GM21576 (cell line): ENCODE data around the gene FHAD1.
"Not testable (repeated sequence)": the region's sequence is repeated elsewhere in the genome, so short reads cannot be mapped to it uniquely, and the experiment has no call there.

Source experiments
- ATAC-seq: cut with Tn5 transposase; IDR thresholded peaks from one replicate; pipeline ENCODE4 v1.9.1; 2021; ENCODE audit warnings: mild to moderate bottlenecking, moderate library complexity; ENCODE audit not compliant: unreplicated experiment

The FHAD1 gene

GRCh38 chr1:15275921-15276683, 29.1 kb downstream of the FHAD1 start:
- no peak for ATAC-seq

- ATAC-seq: no peak
Measured at GRCh38 chr1:15276691-15277446, 29.8 kb downstream of the FHAD1 start.

GRCh38 chr1:15277447-15277838, 30.4 kb downstream of the FHAD1 start:
- no peak for ATAC-seq

- ATAC-seq: no peak
Measured at GRCh38 chr1:15277933-15278332, 30.9 kb downstream of the FHAD1 start.

GRCh38 chr1:15279576-15280230, 32.7 kb downstream of the FHAD1 start:
- no peak for ATAC-seq

GRCh38 chr1:15280416-15280815, 33.4 kb downstream of the FHAD1 start:
- no peak for ATAC-seq

- ATAC-seq: no peak
Measured at GRCh38 chr1:15282038-15282437, 35.0 kb downstream of the FHAD1 start.

GRCh38 chr1:15282810-15283474, 35.9 kb downstream of the FHAD1 start:
- no peak for ATAC-seq

GRCh38 chr1:15283526-15283925, 36.5 kb downstream of the FHAD1 start:
- ATAC-seq: no peak

GRCh38 chr1:15286452-15286851, 39.4 kb downstream of the FHAD1 start:
- ATAC-seq: no peak

GRCh38 chr1:15287035-15287979, 40.3 kb downstream of the FHAD1 start:
- ATAC-seq: no peak

GRCh38 chr1:15288173-15288926, 41.3 kb downstream of the FHAD1 start:
- no peak for ATAC-seq

- ATAC-seq: no peak
Measured at GRCh38 chr1:15289251-15289651, 42.2 kb downstream of the FHAD1 start.

- no peak for ATAC-seq
Measured at GRCh38 chr1:15290382-15290781, 43.4 kb downstream of the FHAD1 start.

- ATAC-seq: no peak
Measured at GRCh38 chr1:15295696-15296095, 48.7 kb downstream of the FHAD1 start.

GRCh38 chr1:15296585-15297321, 49.7 kb downstream of the FHAD1 start:
- ATAC-seq: no peak

- not testable (repeated sequence) for ATAC-seq
Measured at GRCh38 chr1:15297975-15298374, 51.0 kb downstream of the FHAD1 start.

GRCh38 chr1:15299179-15299578, 52.2 kb downstream of the FHAD1 start:
- ATAC-seq: no peak

GRCh38 chr1:15299806-15300205, 52.8 kb downstream of the FHAD1 start:
- ATAC-seq: no peak
